ENCODE results near the gene SPDYE17.
"Not testable (repeated sequence)": the region's sequence is repeated elsewhere in the genome, so short reads cannot be mapped to it uniquely, and the experiment has no call there.

Gene SPDYE17

DNA sequence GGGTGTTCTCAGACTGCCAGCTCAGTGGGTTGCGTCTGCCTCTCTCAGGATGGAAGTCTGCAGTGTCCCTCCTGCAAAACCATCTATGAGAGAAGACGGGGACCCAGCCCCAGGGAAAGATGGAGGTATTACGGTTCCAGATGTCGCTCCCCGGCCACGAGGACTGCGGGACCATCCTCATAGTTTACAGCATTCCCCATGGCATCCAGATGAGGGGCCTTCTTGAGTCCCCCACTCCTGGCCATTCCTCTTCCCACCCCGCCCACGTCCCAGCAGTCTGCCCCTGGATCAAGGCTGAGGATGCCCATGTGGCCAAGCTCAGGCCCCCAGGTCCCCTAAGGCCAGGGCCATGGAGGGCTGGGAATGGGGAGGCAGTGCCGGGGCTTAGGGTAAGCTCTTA, 28.9 kb downstream of the SPDYE17 start:
- not testable (repeated sequence) for H4K8ac ChIP-seq (ENCODE audit: low read depth, low read length); H3K79me2 ChIP-seq (ENCODE audit: control insufficient read depth, insufficient read depth, low read length, poor library complexity); H3K4me3 ChIP-seq (ENCODE audit: low read depth, low read length)

DNA sequence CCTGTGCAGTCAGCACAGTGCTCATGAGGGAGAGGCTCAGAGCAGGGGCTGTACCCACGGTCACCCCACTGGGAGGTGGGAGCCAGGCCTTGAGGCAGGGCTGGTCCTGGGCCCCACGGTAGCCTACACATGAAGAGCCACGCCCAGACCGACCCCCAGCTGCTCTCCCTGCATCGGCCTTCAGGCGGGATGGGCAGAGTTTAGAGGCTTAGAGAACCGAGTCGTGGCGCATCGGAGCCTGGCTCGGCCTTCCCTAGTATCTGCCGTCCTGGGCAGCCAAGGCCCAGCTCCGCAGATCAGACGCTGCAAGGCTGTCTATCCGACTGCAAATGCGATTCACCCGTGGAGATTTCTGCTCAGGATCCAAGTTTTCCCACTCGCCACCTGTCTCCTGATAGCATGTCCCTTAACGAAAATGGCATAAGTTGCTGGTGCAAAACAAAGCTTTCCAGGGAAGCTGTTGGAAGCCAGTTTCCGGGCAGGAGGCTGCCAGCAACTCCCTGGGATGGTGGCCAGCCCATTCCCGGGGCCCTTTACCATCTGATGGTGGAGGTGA, 29.4 kb downstream of the SPDYE17 start:
- not testable (repeated sequence) for H2BK5ac ChIP-seq (ENCODE audit: low read depth, low read length, poor library complexity); DNase-seq; H2AK5ac ChIP-seq (ENCODE audit: low read length); H4K8ac ChIP-seq (ENCODE audit: low read depth, low read length); H3K27me3 ChIP-seq (ENCODE audit: insufficient read depth, low read length); H3K4me1 ChIP-seq (ENCODE audit: control insufficient read depth in 1 of 2, insufficient read depth in 2 of 2, low read length in 2 of 2); H3K79me1 ChIP-seq (ENCODE audit: low read length); H2BK12ac ChIP-seq (ENCODE audit: low read length); H3K4me3 ChIP-seq (ENCODE audit: low read depth, low read length); H3K79me2 ChIP-seq (ENCODE audit: control insufficient read depth, insufficient read depth, low read length, poor library complexity); H4K12ac ChIP-seq (ENCODE audit: low read depth, low read length); H3K27ac ChIP-seq (ENCODE audit: low read depth, low read length); H3K23ac ChIP-seq (ENCODE audit: low read length); H2AFZ ChIP-seq (ENCODE audit: insufficient read depth, low read length, poor library complexity); H3K14ac ChIP-seq (ENCODE audit: low read length); H2BK120ac ChIP-seq (ENCODE audit: insufficient read depth, low read length, poor library complexity); H3K9me3 ChIP-seq (ENCODE audit: insufficient read depth, low read depth, low read length); H3K4ac ChIP-seq (ENCODE audit: low read depth, low read length); H3K9ac ChIP-seq (ENCODE audit: low read length); H3K18ac ChIP-seq (ENCODE audit: low read length); H4K91ac ChIP-seq (ENCODE audit: low read depth, low read length); H3K4me2 ChIP-seq (ENCODE audit: low read length)
- no CpG with 5 or more reads among the region's 21 CpGs for WGBS (ENCODE audit: extremely low coverage, insufficient coverage, insufficient read length)
- H3K36me3 ChIP-seq (ENCODE audit: control insufficient read depth in 1 of 2, insufficient read depth in 2 of 2, low read length in 2 of 2) = peaks cover 16 to 25% of the 10 kb centered on the region in 2 experiments

More for the DNA sequence above, 28.9 kb downstream of the SPDYE17 start:
- DNase-seq; H3K79me1 ChIP-seq (ENCODE audit: low read length); H3K14ac ChIP-seq (ENCODE audit: low read length); H4K91ac ChIP-seq (ENCODE audit: low read depth, low read length); H3K4me2 ChIP-seq (ENCODE audit: low read length); H3K27me3 ChIP-seq (ENCODE audit: insufficient read depth, low read length); H2BK12ac ChIP-seq (ENCODE audit: low read length); H2AFZ ChIP-seq (ENCODE audit: insufficient read depth, low read length, poor library complexity); H3K4ac ChIP-seq (ENCODE audit: low read depth, low read length); H4K12ac ChIP-seq (ENCODE audit: low read depth, low read length); H3K27ac ChIP-seq (ENCODE audit: low read depth, low read length); H3K9me3 ChIP-seq (ENCODE audit: insufficient read depth, low read depth, low read length); H3K18ac ChIP-seq (ENCODE audit: low read length); H3K23ac ChIP-seq (ENCODE audit: low read length); H2AK5ac ChIP-seq (ENCODE audit: low read length); H3K4me1 ChIP-seq (ENCODE audit: control insufficient read depth in 1 of 2, insufficient read depth in 2 of 2, low read length in 2 of 2); H2BK5ac ChIP-seq (ENCODE audit: low read depth, low read length, poor library complexity); H2BK120ac ChIP-seq (ENCODE audit: insufficient read depth, low read length, poor library complexity); H3K9ac ChIP-seq (ENCODE audit: low read length): not testable (repeated sequence)
- WGBS (ENCODE audit: extremely low coverage, insufficient coverage, insufficient read length) = no CpG with 5 or more reads among the region's 10 CpGs
- H3K36me3 ChIP-seq (ENCODE audit: control insufficient read depth in 1 of 2, insufficient read depth in 2 of 2, low read length in 2 of 2) = peaks cover 17 to 29% of the 10 kb centered on the region in 2 experiments

- H3K79me1 ChIP-seq (ENCODE audit: low read length) = not testable (repeated sequence)
Observed at GRCh38 chr7:77002104-77002503, 30.1 kb downstream of the SPDYE17 start.

GRCh38 chr7:76999474-77000107, 32.6 kb downstream of the SPDYE17 start:
- H3K4me2 ChIP-seq (ENCODE audit: low read length); H3K9ac ChIP-seq (ENCODE audit: low read length); H3K27ac ChIP-seq (ENCODE audit: low read depth, low read length); H4K12ac ChIP-seq (ENCODE audit: low read depth, low read length); H4K8ac ChIP-seq (ENCODE audit: low read depth, low read length); H3K9me3 ChIP-seq (ENCODE audit: insufficient read depth, low read depth, low read length); H4K91ac ChIP-seq (ENCODE audit: low read depth, low read length); DNase-seq; H3K23ac ChIP-seq (ENCODE audit: low read length); H3K14ac ChIP-seq (ENCODE audit: low read length); H2AK5ac ChIP-seq (ENCODE audit: low read length); H3K4me1 ChIP-seq (ENCODE audit: control insufficient read depth in 1 of 2, insufficient read depth in 2 of 2, low read length in 2 of 2); H3K27me3 ChIP-seq (ENCODE audit: insufficient read depth, low read length); H3K4me3 ChIP-seq (ENCODE audit: low read depth, low read length); H2BK12ac ChIP-seq (ENCODE audit: low read length); H3K18ac ChIP-seq (ENCODE audit: low read length); H3K4ac ChIP-seq (ENCODE audit: low read depth, low read length); H3K79me1 ChIP-seq (ENCODE audit: low read length); H3K79me2 ChIP-seq (ENCODE audit: control insufficient read depth, insufficient read depth, low read length, poor library complexity); H2BK5ac ChIP-seq (ENCODE audit: low read depth, low read length, poor library complexity); H2AFZ ChIP-seq (ENCODE audit: insufficient read depth, low read length, poor library complexity); H2BK120ac ChIP-seq (ENCODE audit: insufficient read depth, low read length, poor library complexity): not testable (repeated sequence)
- no CpG with 5 or more reads among the region's 37 CpGs for WGBS (ENCODE audit: extremely low coverage, insufficient coverage, insufficient read length)
- peaks cover 16 to 20% of the 10 kb centered on the region in 2 experiments for H3K36me3 ChIP-seq (ENCODE audit: control insufficient read depth in 1 of 2, insufficient read depth in 2 of 2, low read length in 2 of 2)

More at GRCh38 chr7:77002104-77002503, 30.1 kb downstream of the SPDYE17 start:
- not testable (repeated sequence) for H3K4ac ChIP-seq (ENCODE audit: low read depth, low read length); H3K9ac ChIP-seq (ENCODE audit: low read length); H3K27ac ChIP-seq (ENCODE audit: low read depth, low read length); H2BK5ac ChIP-seq (ENCODE audit: low read depth, low read length, poor library complexity); H2BK120ac ChIP-seq (ENCODE audit: insufficient read depth, low read length, poor library complexity); DNase-seq; H3K79me2 ChIP-seq (ENCODE audit: control insufficient read depth, insufficient read depth, low read length, poor library complexity); H2AFZ ChIP-seq (ENCODE audit: insufficient read depth, low read length, poor library complexity); H3K18ac ChIP-seq (ENCODE audit: low read length); H2AK5ac ChIP-seq (ENCODE audit: low read length); H3K4me1 ChIP-seq (ENCODE audit: control insufficient read depth in 1 of 2, insufficient read depth in 2 of 2, low read length in 2 of 2); H3K14ac ChIP-seq (ENCODE audit: low read length); H4K8ac ChIP-seq (ENCODE audit: low read depth, low read length); H2BK12ac ChIP-seq (ENCODE audit: low read length); H3K4me3 ChIP-seq (ENCODE audit: low read depth, low read length); H3K9me3 ChIP-seq (ENCODE audit: insufficient read depth, low read depth, low read length); H3K4me2 ChIP-seq (ENCODE audit: low read length); H4K12ac ChIP-seq (ENCODE audit: low read depth, low read length); H3K23ac ChIP-seq (ENCODE audit: low read length); H4K91ac ChIP-seq (ENCODE audit: low read depth, low read length); H3K27me3 ChIP-seq (ENCODE audit: insufficient read depth, low read length)
- H3K36me3 ChIP-seq (ENCODE audit: control insufficient read depth in 1 of 2, insufficient read depth in 2 of 2, low read length in 2 of 2) = peaks cover 16 to 25% of the 10 kb centered on the region in 2 experiments
- no CpG with 5 or more reads among the region's 15 CpGs for WGBS (ENCODE audit: extremely low coverage, insufficient coverage, insufficient read length)

Measured in trophoblast cell (in vitro differentiated cells and primary cell).